K562 (cell line): Measurements from ENCODE around the gene TMEM53. TPM values are rescaled to one million over a fixed set of nuclear protein-coding genes. Genes with fewer than 3 reads are reported as not detected.

Experiments
- ATAC-seq: fragments of 200-7000 bp; cut with Tn5 transposase; 3 replicates; pipeline ENCODE4 v1.9.1; 2020; ENCODE audit warnings: moderate library complexity
- BruUV-seq: library from RNA; stranded (reverse); fragments of 400-500 nt; replicated peaks from 2 replicates; lab custom pipeline; 2021; lab: Mats Ljungman, UMichigan
- CTCF ChIA-PET: fragments of 300-600 bp; formaldehyde crosslinking; extraction: SDS; loops from one replicate; lab custom pipeline; 2021; ENCODE audit warnings: low intra/inter-chr PET ratio; lab: Yijun Ruan, JAX
- POLR2A ChIA-PET: fragments of 300-600, 350-650 bp; sonication (Branson Sonifier 250); formaldehyde crosslinking; extraction: SDS; loops from one replicate; lab custom pipeline; 2021; ENCODE audit warnings: antibody characterized with exemption, inconsistent platforms; lab: Yijun Ruan, JAX
- DNase-seq, 4 experiments: peaks; one replicate each; pipeline versions ENCODE4 v3.0.0 to v3.0.0-alpha.2; 2011 to 2018; ENCODE audit warnings: low spot score in 3 of 4, mixed read lengths in 3 of 4; ENCODE audit errors: extremely low read depth in 1 of 4
- FAIRE-seq: peaks from 2 replicates; lab custom pipeline; 2011; peaks lifted over from hg19 to GRCh38; lab: Jason Lieb, UNC
- H2AFZ ChIP-seq: 2 replicates; pipeline ENCODE4 v1.6.0; 2011; ENCODE audit warnings: low read depth, low read length, control low read depth, inconsistent platforms
- H3K27ac ChIP-seq: fragments of 200-600 bp; 3 replicates; pipeline ENCODE4 v1.8.0; 2011; ENCODE audit warnings: low read depth, mild to moderate bottlenecking, control low read depth, inconsistent platforms, low read length, moderate library complexity, mixed read lengths; ENCODE audit errors: extremely low read depth
- H3K27me3 ChIP-seq, 2 experiments: fragments of 300-600 bp in 1 of 2; 2 replicates in 1 of 2; 3 replicates in 1 of 2; pipeline versions ENCODE4 v1.6.0 to v1.8.0; 2011; ENCODE audit warnings: inconsistent platforms in 2 of 2, low read length in 2 of 2, mild to moderate bottlenecking in 1 of 2, mixed read lengths in 1 of 2, moderate library complexity in 1 of 2; ENCODE audit not compliant: control insufficient read depth in 2 of 2, insufficient read depth in 2 of 2
- H3K36me3 ChIP-seq: fragments of 300-600 bp; 3 replicates; pipeline ENCODE4 v1.8.0; 2011; ENCODE audit warnings: mild to moderate bottlenecking, low read length, inconsistent platforms; ENCODE audit not compliant: control insufficient read depth, insufficient read depth
- H3K4me1 ChIP-seq, 2 experiments: fragments of 200-600 bp in 1 of 2; replicated peaks in 1 of 2; 2 replicates in 1 of 2; 3 replicates in 1 of 2; pipeline versions ENCODE4 v1.5.1 to v1.8.0; 2011; ENCODE audit warnings: inconsistent platforms in 2 of 2, low read length in 2 of 2, mild to moderate bottlenecking in 1 of 2, mixed read lengths in 1 of 2, moderate library complexity in 1 of 2; ENCODE audit not compliant: control insufficient read depth in 2 of 2, insufficient read depth in 2 of 2
- H3K4me2 ChIP-seq: 2 replicates; pipeline ENCODE4 v1.6.1; 2011; ENCODE audit warnings: low read length, control low read depth, inconsistent platforms, mixed read lengths; ENCODE audit not compliant: insufficient read depth
- H3K4me3 ChIP-seq: fragments of 200-600 bp; sonication (generic), shearing (Covaris generic); 2 replicates; pipeline ENCODE4 v1.5.1; 2016; ENCODE audit warnings: control low read depth, inconsistent platforms
- H3K79me2 ChIP-seq: fragments of 200-600 bp; 3 replicates; pipeline ENCODE4 v1.8.0; 2011; ENCODE audit warnings: low read length, inconsistent platforms; ENCODE audit not compliant: control insufficient read depth, insufficient read depth
- H3K9ac ChIP-seq, 2 experiments: 2 replicates each; pipeline versions ENCODE4 v1.6.0 to v1.6.1; 2011; ENCODE audit warnings: low read depth in 2 of 2, low read length in 2 of 2, control low read depth in 1 of 2, inconsistent platforms in 1 of 2, mild to moderate bottlenecking in 1 of 2, mixed read lengths in 1 of 2; ENCODE audit not compliant: insufficient read depth in 1 of 2
- H3K9me1 ChIP-seq: one replicate; pipeline ENCODE4 v1.6.0; 2011; ENCODE audit warnings: inconsistent platforms, mild to moderate bottlenecking, low read length, moderate library complexity; ENCODE audit not compliant: control insufficient read depth, insufficient read depth
- H3K9me3 ChIP-seq: replicated peaks from 2 replicates; pipeline ENCODE4 v1.5.1; 2011; ENCODE audit warnings: low read depth, low read length, inconsistent platforms; ENCODE audit not compliant: control insufficient read depth, insufficient read depth
- H4K20me1 ChIP-seq: replicated peaks from 2 replicates; pipeline ENCODE4 v1.6.1; 2011; ENCODE audit warnings: low read length, inconsistent platforms, mixed read lengths; ENCODE audit not compliant: control insufficient read depth, insufficient read depth
- ATF3 ChIP-seq, 2 experiments: fragments of 450-650 bp in 1 of 2; sonication (generic) in 1 of 2; formaldehyde crosslinking in 1 of 2; IDR thresholded peaks in 1 of 2; conservative IDR thresholded peaks in 1 of 2; 2 replicates each; pipeline versions ENCODE4 v1.6.1 to v1.8.1; 2016 to 2023; ENCODE audit warnings: mild to moderate bottlenecking in 2 of 2, moderate library complexity in 2 of 2, inconsistent platforms in 1 of 2, missing genetic modification reagents in 1 of 2
- CCAR2 ChIP-seq: fragments of 200-400 bp; formaldehyde crosslinking; IDR thresholded peaks from 2 replicates; pipeline ENCODE4 v1.6.1; 2017; ENCODE audit warnings: mild to moderate bottlenecking, low read depth, low read length
- CTBP1 ChIP-seq: fragments of 450-650 bp; IDR thresholded peaks from 2 replicates; pipeline ENCODE4 v1.6.1; 2016; ENCODE audit warnings: borderline replicate concordance
- EZH2 ChIP-seq: IDR thresholded peaks from 2 replicates; pipeline ENCODE4 v1.6.1; 2012; ENCODE audit warnings: low read depth, mild to moderate bottlenecking, inconsistent platforms, low read length, borderline replicate concordance
- HDAC6 ChIP-seq: IDR thresholded peaks from 2 replicates; pipeline ENCODE4 v1.6.1; 2012; ENCODE audit warnings: low read depth, mild to moderate bottlenecking, control low read depth, inconsistent platforms, low read length, moderate library complexity
- HNRNPLL ChIP-seq: fragments of 200-400 bp; formaldehyde crosslinking; IDR thresholded peaks from 2 replicates; pipeline ENCODE4 v1.6.1; 2017; ENCODE audit warnings: low read length, low read depth, mild to moderate bottlenecking; ENCODE audit not compliant: poor library complexity, severe bottlenecking
- MLLT1 ChIP-seq, 2 experiments: fragments of 450-650 bp; IDR thresholded peaks; 2 replicates each; pipeline ENCODE4 v1.6.1; 2016
- USF1 ChIP-seq: sonication (generic); formaldehyde crosslinking; IDR thresholded peaks from 2 replicates; pipeline ENCODE4 v1.9.0; 2022; ENCODE audit warnings: mild to moderate bottlenecking, missing genetic modification reagents
- ZNF121 ChIP-seq: sonication (generic); formaldehyde crosslinking; conservative IDR thresholded peaks from 2 replicates; pipeline ENCODE4 v1.8.0; 2022; ENCODE audit warnings: missing genetic modification reagents
- ZNF232 ChIP-seq: sonication (generic); formaldehyde crosslinking; IDR thresholded peaks from 2 replicates; pipeline ENCODE4 v1.8.0; 2022; ENCODE audit warnings: mild to moderate bottlenecking, missing genetic modification reagents
- ZNF324 ChIP-seq: fragments of 250-450 bp; sonication (Bioruptor Pico); IDR thresholded peaks from 2 replicates; pipeline ENCODE4 v1.4.0; 2020; ENCODE audit warnings: mild to moderate bottlenecking
- WGBS: fragments of 100-300 bp; shearing (Covaris generic); methylation state at CpG from one replicate; pipeline ENCODE4 v1.1.6; 2016; ENCODE audit warnings: low coverage, mixed read lengths; ENCODE audit not compliant: insufficient coverage; ENCODE audit errors: missing lambda C conversion rate; 5-methylcytosine and 5-hydroxymethylcytosine counted together
- in situ Hi-C: fragments of 300-500 bp; cut with MboI; formaldehyde crosslinking; loops from 4 replicates; pipeline ENCODE4 v1.15.0; 2018; ENCODE audit warnings: inconsistent platforms, mixed read lengths
- intact Hi-C: fragments of 100-400 bp; cut with micrococcal nuclease; formaldehyde crosslinking; loops from 2 replicates; pipeline ENCODE4 v1.14.2; 2022
- polyA plus RNA-seq, 8 experiments: library from polyadenylated mRNA; depleted of rRNA in 4 of 8; stranded (reverse) in 5 of 8; unstranded in 3 of 8; fragments of >200 nt; fragmentation: Nextera tagmentation in 2 of 8; fragmentation: Illumina TruSeq in 1 of 8; extraction: Ambion mirVana in 2 of 8; extraction: Trizol in 1 of 8; gene quantifications; 2 replicates each; pipeline versions ENCODE4 v1.2.1 to v1.2.3, GENCODE V29; 2011 to 2014; ENCODE audit warnings: inconsistent platforms in 1 of 8, missing spikeins in 1 of 8
- total RNA-seq, 7 experiments: library from RNA; depleted of rRNA in 6 of 7; stranded (reverse); fragments of >200 nt in 6 of 7; fragmentation: Illumina TruSeq in 2 of 7; extraction: Trizol in 2 of 7; gene quantifications; 2 replicates each; pipeline versions ENCODE4 v1.2.1 to v1.2.3, GENCODE V29; 2011 to 2021; ENCODE audit warnings: low replicate concordance in 1 of 7

Gene TMEM53
- total and polyA plus RNA-seq, 9 of the 15 experiments (the other 6 are each of a cell fraction or from before 2014, with no cell fraction given) = 0.23 to 3.7 (median 2.0) TPM

- Histone ChIP-seq H4K20me1 (no peaks in the 10 kb centered on the region), H3K9ac (no peak overlapping the region), H2AFZ (0 out of 2 replicates have a peak overlapping the region, but pooled peaks have one; percentile 13), H3K4me1 (no peaks in the 10 kb centered on the region), H3K4me2 (no peak overlapping the region), H3K9me1 (no peaks in the 10 kb centered on the region), H3K27ac (no peak overlapping the region), H3K36me3 (no peaks in the 10 kb centered on the region), H3K27me3 (peaks cover 31 to 39% of the 10 kb centered on the region in 2 experiments), H3K79me2 (no peaks in the 10 kb centered on the region), H3K4me3 (no peak overlapping the region), H3K9me3 (no peaks in the 10 kb centered on the region)
- in situ Hi-C loops = no loop called here
- TF ChIP-seq CCAR2 (no peak), ZNF324 (CRISPR knock-in tag) (no peak), HDAC6 (no peak), EZH2 (no peak), CTBP1 (no peak)
- intact Hi-C loops = no loop called here
- FAIRE-seq (no peak), DNase-seq (no peak), ATAC-seq (no peak)
- ChIA-PET CTCF (interaction anchor here (0.8 kb wide), 1 partner anchor 130 kb away, joined by 6 read pairs; no protein-coding TSS in a partner anchor), POLR2A (interaction anchor here (0.7 to 2.1 kb wide), 2 partner anchors 20 to 118 kb away, joined by 3 to 9 read pairs; no protein-coding TSS in a partner anchor)
- WGBS = 11% methylated on average over 7 of the region's 7 CpGs
- no TSS peak for BruUV-seq
These were observed 26.9 kb upstream of the TMEM53 start for GRCh38 chr1:44701141-44701573.

GRCh38 chr1:44700573-44700972 lies 26.3 kb upstream of the TMEM53 start:
- intact Hi-C loops (no loop called here), in situ Hi-C loops (no loop called here)
- CTCF ChIA-PET = interaction anchor here (0.8 kb wide), 1 partner anchor 131 kb away, joined by 6 read pairs; no protein-coding TSS in a partner anchor
- Histone ChIP-seq H4K20me1 (no peaks in the 10 kb centered on the region), H3K9me3 (no peaks in the 10 kb centered on the region), H3K79me2 (no peaks in the 10 kb centered on the region), H2AFZ (no peak overlapping the region), H3K36me3 (no peaks in the 10 kb centered on the region), H3K4me2 (no peak overlapping the region), H3K4me1 (no peaks in the 10 kb centered on the region), H3K27me3 (peaks cover 25 to 36% of the 10 kb centered on the region in 2 experiments), H3K9me1 (no peaks in the 10 kb centered on the region), H3K4me3 (no peak overlapping the region), H3K9ac (no peak overlapping the region), H3K27ac (no peak overlapping the region)
- BruUV-seq = no TSS peak
- DNase-seq (no peak), FAIRE-seq (no peak), ATAC-seq (no peak)
- WGBS = 21% methylated on average over 1 of the region's 1 CpG
- TF ChIP-seq USF1 (CRISPR knock-in tag) (no peak), HNRNPLL (no peak), ZNF121 (no peak), ZNF232 (CRISPR knock-in tag) (no peak), MLLT1 (IDR thresholded peaks at IDR 0.05) (no peak), ATF3 (IDR thresholded peaks at IDR 0.05) (0 out of 2 replicates have a peak, but pooled peaks have one; percentile 32), ATF3 (CRISPR knock-in tag; conservative IDR thresholded peaks at IDR 0.05) (no peak)
- POLR2A ChIA-PET = interaction anchor here (0.7 to 1.4 kb wide), 2 partner anchors 21 to 119 kb away, joined by 3 to 5 read pairs; no protein-coding TSS in a partner anchor
